ENCODE measurements around the gene VAV1. TPM values are rescaled to one million over a fixed set of nuclear protein-coding genes. Genes with fewer than 3 reads are reported as not detected.

The VAV1 gene
- total and polyA plus RNA-seq, 9 donors = 0.71 to 5.0 (median 2.0) TPM

- DNase-seq = no peak
- H3K36me3 ChIP-seq = no peaks in the 10 kb centered on the region
- no peak for TF ChIP-seq EP300 (IDR thresholded peaks at IDR 0.05)
- TF ChIP-seq CTCF (IDR thresholded peaks at IDR 0.05) = no peak
- TF ChIP-seq POLR2A (IDR thresholded peaks at IDR 0.05) = no peak
- no peaks in the 10 kb centered on the region for H3K4me1 ChIP-seq (ENCODE audit: insufficient read depth)
- H3K4me3 ChIP-seq = no peak overlapping the region
- intact Hi-C loops (cut with DNase I) = no loop called here
- no peak overlapping the region for H3K27ac ChIP-seq
- 58 to 63% (median 62%) methylated on average over 9 of the region's 9 CpGs for WGBS, 3 donors
- H3K27me3 ChIP-seq = no peaks in the 10 kb centered on the region
- H3K9me3 ChIP-seq = no peaks in the 10 kb centered on the region
These were observed 30.0 kb downstream of the VAV1 start for GRCh38 chr19:6802336-6803035.

- no peaks in the 10 kb centered on the region for H3K27me3 ChIP-seq
- H3K27ac ChIP-seq = no peak overlapping the region
- no peaks in the 10 kb centered on the region for H3K36me3 ChIP-seq
- H3K9me3 ChIP-seq = no peaks in the 10 kb centered on the region
- TF ChIP-seq EP300 (IDR thresholded peaks at IDR 0.05) (no peak), CTCF (IDR thresholded peaks at IDR 0.05) (no peak), POLR2A (IDR thresholded peaks at IDR 0.05) (no peak)
- no peaks in the 10 kb centered on the region for H3K4me1 ChIP-seq (ENCODE audit: insufficient read depth)
- 63 to 67% (median 64%) methylated on average over 8 of the region's 8 CpGs for WGBS, 3 donors
- no peak for DNase-seq
- intact Hi-C loops (cut with DNase I) = no loop called here
- no peak overlapping the region for H3K4me3 ChIP-seq
These were observed 30.5 kb downstream of the VAV1 start for GRCh38 chr19:6803036-6803404.

- DNase-seq = no peak
- TF ChIP-seq EP300 (IDR thresholded peaks at IDR 0.05) (no peak), CTCF (IDR thresholded peaks at IDR 0.05) (no peak), POLR2A (IDR thresholded peaks at IDR 0.05) (no peak)
- no peaks in the 10 kb centered on the region for H3K36me3 ChIP-seq
- H3K9me3 ChIP-seq = no peaks in the 10 kb centered on the region
- H3K27me3 ChIP-seq = no peaks in the 10 kb centered on the region
- no peak overlapping the region for H3K4me3 ChIP-seq
- 82 to 90% (median 88%) methylated on average over 4 of the region's 4 CpGs for WGBS, 3 donors
- intact Hi-C loops (cut with DNase I) = no loop called here
- no peaks in the 10 kb centered on the region for H3K4me1 ChIP-seq (ENCODE audit: insufficient read depth)
- no peak overlapping the region for H3K27ac ChIP-seq
These were observed 34.0 kb downstream of the VAV1 start for GRCh38 chr19:6806488-6806887.

GRCh38 chr19:6807291-6807690 is 34.8 kb downstream of the VAV1 start:
- Histone ChIP-seq H3K4me1 (ENCODE audit: insufficient read depth) (no peaks in the 10 kb centered on the region), H3K9me3 (no peaks in the 10 kb centered on the region), H3K4me3 (no peak overlapping the region), H3K36me3 (no peaks in the 10 kb centered on the region), H3K27me3 (no peaks in the 10 kb centered on the region), H3K27ac (no peak overlapping the region)
- TF ChIP-seq CTCF (IDR thresholded peaks at IDR 0.05) = no peak
- no peak for TF ChIP-seq POLR2A (IDR thresholded peaks at IDR 0.05)
- no peak for TF ChIP-seq EP300 (IDR thresholded peaks at IDR 0.05)
- WGBS, 3 donors = 88 to 91% (median 89%) methylated on average over 5 of the region's 5 CpGs
- DNase-seq = no peak
- intact Hi-C loops (cut with DNase I) = no loop called here

Measured in ovary (tissue), 9 donors.